Fibroblast of the aortic adventitia (primary cell): ENCODE data around the gene SPDYE4. TPM values are rescaled to one million over a fixed set of nuclear protein-coding genes. Genes with fewer than 3 reads are reported as not detected.

Source experiments
- DNase-seq: peaks from one replicate; pipeline ENCODE4 v3.0.0-alpha.2; 2010; ENCODE audit warnings: low read depth
- H3K4me3 ChIP-seq: 2 replicates; pipeline ENCODE4 v1.5.1; 2011; ENCODE audit warnings: low read depth, mild to moderate bottlenecking, control low read depth, low read length, moderate library complexity
- total RNA-seq: library from RNA; depleted of rRNA; stranded (reverse); fragments of >200 nt; gene quantifications from 2 replicates; pipeline ENCODE4 v1.2.3, GENCODE V29; 2012; ENCODE audit warnings: low replicate concordance
- TF ChIP-seq, protein P1 (sequence below): IDR thresholded peaks from 2 replicates; pipeline ENCODE4 v1.5.1; 2011; ENCODE audit warnings: mild to moderate bottlenecking, low read length, control low read depth, inconsistent platforms; ENCODE audit not compliant: insufficient read depth

The SPDYE4 gene
- total RNA-seq, 1 donor: not detected

DNA sequence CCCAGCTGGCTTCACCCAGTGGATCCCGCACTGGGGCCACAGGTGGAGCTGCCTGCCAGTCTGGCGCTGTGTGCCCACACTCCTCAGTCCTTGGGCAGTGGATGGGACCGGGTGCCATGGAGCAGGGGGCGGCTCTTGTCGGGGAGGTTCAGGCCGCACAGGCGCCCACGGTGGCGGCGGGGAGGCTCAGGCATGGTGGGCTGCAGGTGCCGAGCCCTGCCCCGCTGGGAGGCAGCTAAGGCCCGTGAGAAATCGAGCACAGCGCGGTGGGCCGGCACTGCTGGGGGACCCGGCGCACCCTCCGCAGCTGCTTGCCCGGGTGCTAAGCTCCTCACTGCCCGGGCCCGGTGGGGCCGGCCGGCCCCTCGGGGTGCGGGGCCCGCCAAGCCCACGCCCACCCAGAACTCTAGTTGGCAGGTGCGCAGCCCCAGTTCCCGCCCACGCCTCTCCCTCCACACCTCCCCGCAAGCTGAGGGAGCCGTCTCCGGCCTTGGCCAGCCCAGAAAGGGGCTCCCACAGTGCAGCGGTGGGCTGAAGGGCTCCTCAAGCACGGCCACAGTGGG lies 40.3 kb downstream of the SPDYE4 start:
- no peak overlapping the region for H3K4me3 ChIP-seq
- TF ChIP-seq, protein P1, sequence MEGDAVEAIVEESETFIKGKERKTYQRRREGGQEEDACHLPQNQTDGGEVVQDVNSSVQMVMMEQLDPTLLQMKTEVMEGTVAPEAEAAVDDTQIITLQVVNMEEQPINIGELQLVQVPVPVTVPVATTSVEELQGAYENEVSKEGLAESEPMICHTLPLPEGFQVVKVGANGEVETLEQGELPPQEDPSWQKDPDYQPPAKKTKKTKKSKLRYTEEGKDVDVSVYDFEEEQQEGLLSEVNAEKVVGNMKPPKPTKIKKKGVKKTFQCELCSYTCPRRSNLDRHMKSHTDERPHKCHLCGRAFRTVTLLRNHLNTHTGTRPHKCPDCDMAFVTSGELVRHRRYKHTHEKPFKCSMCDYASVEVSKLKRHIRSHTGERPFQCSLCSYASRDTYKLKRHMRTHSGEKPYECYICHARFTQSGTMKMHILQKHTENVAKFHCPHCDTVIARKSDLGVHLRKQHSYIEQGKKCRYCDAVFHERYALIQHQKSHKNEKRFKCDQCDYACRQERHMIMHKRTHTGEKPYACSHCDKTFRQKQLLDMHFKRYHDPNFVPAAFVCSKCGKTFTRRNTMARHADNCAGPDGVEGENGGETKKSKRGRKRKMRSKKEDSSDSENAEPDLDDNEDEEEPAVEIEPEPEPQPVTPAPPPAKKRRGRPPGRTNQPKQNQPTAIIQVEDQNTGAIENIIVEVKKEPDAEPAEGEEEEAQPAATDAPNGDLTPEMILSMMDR: no peak
- DNase-seq: no peak

DNA sequence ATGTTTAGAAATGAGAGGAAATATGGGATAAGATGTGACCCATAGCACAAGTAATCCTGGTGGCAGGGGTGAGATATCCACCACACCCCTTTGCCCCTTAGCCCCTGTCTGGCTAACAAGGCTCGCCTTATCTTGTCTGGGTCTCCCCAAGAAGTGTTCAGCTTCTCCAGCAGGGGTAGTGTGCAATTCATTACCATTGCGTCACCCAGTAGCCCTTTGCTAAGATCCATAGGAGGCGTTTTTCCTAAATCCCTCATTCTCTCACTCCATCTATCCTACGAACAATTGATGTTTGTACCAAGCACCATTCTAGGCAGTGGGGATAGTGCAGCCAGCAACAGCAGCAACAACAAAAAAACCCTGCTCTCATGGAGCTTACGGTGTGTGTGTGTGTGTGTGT lies 44.5 kb downstream of the SPDYE4 start:
- H3K4me3 ChIP-seq: no peak overlapping the region
- TF ChIP-seq, protein P1: no peak
- DNase-seq: no peak

DNA sequence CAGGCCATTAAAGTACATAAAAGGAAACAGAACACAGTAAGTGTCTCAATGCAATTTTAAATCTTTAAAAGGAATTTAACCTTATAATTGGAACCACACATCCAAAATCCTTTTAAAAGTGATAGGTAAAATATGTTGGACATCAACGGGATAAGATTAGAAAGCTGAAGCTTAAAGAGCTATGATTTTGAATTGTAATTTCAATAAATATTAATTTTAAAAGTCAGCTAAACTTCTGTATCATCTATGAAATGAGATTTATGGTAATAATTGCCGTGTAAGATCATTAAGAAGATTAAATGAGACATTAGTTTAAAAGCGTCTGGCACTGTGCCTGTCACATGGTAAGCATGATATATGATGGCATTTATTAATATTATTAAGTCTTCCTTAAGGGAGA lies 45.0 kb downstream of the SPDYE4 start:
- no peak for DNase-seq
- no peak overlapping the region for H3K4me3 ChIP-seq
- TF ChIP-seq, protein P1: no peak

DNA sequence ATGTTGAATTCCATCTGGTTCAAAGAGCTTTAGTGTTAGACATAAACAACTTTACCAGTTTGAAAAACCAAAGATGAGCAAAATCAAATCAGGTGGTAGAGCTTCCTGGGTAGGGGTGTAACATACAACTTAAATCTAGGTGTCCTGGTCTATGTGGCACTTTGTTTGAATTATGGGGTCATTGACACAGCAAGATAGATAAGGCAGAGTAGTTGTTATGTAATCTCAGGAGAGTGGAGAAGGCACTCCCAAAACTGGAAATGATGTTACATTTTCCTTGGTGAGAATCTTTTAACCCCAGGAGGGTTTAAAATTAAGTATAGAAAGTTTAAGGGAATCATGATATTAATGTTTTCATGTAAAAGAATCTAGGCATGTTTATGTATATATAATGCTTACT lies 45.6 kb downstream of the SPDYE4 start:
- no peak overlapping the region for H3K4me3 ChIP-seq
- TF ChIP-seq, protein P1: no peak
- peak; percentile 33 for DNase-seq

DNA sequence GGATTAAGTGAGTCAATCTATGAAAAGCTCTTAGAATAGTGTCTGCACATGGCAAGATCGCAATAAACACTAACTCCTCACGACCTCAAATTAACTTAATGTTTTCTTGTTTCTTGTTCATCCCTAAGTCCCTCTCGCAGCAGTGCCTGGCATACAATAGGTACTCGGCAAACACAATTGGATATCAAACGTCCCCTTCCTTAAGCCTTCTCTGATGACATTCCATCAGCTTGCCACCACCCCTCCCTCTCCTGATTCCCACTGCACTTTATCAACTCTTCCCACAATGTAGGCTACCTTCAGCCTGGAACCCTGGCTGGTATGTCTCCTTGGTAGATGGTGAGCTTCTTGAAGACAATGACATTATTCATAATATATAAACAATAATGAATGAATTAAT lies 47.1 kb downstream of the SPDYE4 start:
- H3K4me3 ChIP-seq: no peak overlapping the region
- TF ChIP-seq, protein P1: no peak
- no peak for DNase-seq

DNA sequence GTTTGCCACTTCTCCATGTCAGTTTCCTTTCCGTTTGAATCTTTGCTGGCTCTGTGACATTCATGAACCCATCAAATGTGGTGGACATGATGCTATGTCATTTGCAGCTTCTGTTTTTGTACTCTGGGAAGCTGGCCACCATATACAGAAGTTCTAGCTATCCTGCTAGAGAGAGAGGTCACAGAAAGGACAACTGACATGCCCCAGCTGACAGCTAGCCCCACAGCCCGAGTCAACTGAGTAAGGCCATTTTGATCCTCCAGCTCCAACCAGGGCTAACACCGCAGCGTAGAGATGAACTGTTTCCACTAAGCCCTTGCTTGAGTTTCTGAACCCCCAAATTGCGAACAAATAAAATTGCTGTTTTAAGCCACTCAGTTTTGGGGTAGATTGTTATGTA lies 47.5 kb downstream of the SPDYE4 start:
- no peak overlapping the region for H3K4me3 ChIP-seq
- DNase-seq: no peak
- TF ChIP-seq, protein P1: no peak

DNA sequence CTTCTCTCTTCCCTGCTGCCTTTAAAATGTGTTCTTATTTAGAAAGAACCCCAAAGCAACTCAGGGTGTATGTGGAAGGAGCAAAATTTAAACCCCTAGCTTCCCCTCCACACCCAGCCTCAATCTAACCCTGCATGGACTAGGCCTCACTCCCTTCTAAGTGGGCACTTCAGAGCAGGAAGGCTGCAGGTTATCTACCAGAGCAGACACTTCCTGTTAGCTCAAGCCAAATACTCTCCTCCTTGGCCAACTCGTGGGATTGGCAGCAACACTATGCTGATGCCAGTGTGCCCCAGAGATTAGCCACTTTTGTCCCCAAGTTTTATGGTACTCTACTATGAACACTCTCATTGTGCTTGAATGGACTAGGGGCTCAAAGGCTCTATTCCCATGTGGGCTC lies 49.3 kb downstream of the SPDYE4 start:
- TF ChIP-seq, protein P1: no peak
- no peak for DNase-seq
- H3K4me3 ChIP-seq: no peak overlapping the region
